H1 (cell line): Measurements from ENCODE around the gene COIL. TPM values are rescaled to one million over a fixed set of nuclear protein-coding genes. Genes with fewer than 3 reads are reported as not detected.

ENCODE experiments used
- EZH2 ChIP-seq: fragments of 200-600 bp; sonication (generic); IDR thresholded peaks from 2 replicates; pipeline ENCODE4 v1.7.1; 2012; ENCODE audit warnings: low read depth, mild to moderate bottlenecking, moderate library complexity, low read length, inconsistent platforms; ENCODE audit not compliant: severe bottlenecking
- GABPA ChIP-seq: IDR thresholded peaks from 2 replicates; pipeline ENCODE4 v1.6.1; 2011; ENCODE audit warnings: mild to moderate bottlenecking, low read length, moderate library complexity, borderline replicate concordance; ENCODE audit not compliant: insufficient read depth
- KDM1A ChIP-seq: fragments of 200-600, 300-600 bp; sonication (generic); IDR thresholded peaks from 2 replicates; pipeline ENCODE4 v1.7.1; 2016; ENCODE audit warnings: mild to moderate bottlenecking, low read length, borderline replicate concordance
- YY1 ChIP-seq: IDR thresholded peaks from 2 replicates; pipeline ENCODE4 v1.6.1; 2011; ENCODE audit warnings: low read depth, mild to moderate bottlenecking, low read length
- polyA plus RNA-seq, 7 experiments: library from polyadenylated mRNA; depleted of rRNA in 3 of 7; stranded (reverse) in 5 of 7; unstranded in 2 of 7; fragments of >200 nt in 5 of 7; fragments of 200-250 nt in 2 of 7; gene quantifications; 1 replicate in 5 of 7; 2 replicates in 1 of 7; 4 replicates in 1 of 7; pipeline versions ENCODE4 v1.2.1 to v1.2.3, GENCODE V29; 2011 to 2013; ENCODE audit warnings: missing spikeins in 2 of 7, mixed read lengths in 2 of 7
- total RNA-seq: library from RNA; stranded (reverse); fragmentation: NEBNext Ultra II Directional; extraction: Animal tissue kit (Norgen Biotek cat#: 25700); gene quantifications from 2 replicates; pipeline ENCODE4 v1.2.1, GENCODE V29; 2021
- TF ChIP-seq, protein P1 (sequence below): IDR thresholded peaks from 2 replicates; pipeline ENCODE4 v1.6.1; 2012; ENCODE audit warnings: inconsistent platforms

COIL gene
- total and polyA plus RNA-seq, 2 of the 8 experiments (the other 6 are each of a cell fraction or from before 2014, with no cell fraction given): 5.2 to 23.6 TPM

- no peak for TF ChIP-seq KDM1A
- TF ChIP-seq GABPA: no peak
- TF ChIP-seq YY1: no peak
- TF ChIP-seq EZH2: no peak
- TF ChIP-seq, protein P1, sequence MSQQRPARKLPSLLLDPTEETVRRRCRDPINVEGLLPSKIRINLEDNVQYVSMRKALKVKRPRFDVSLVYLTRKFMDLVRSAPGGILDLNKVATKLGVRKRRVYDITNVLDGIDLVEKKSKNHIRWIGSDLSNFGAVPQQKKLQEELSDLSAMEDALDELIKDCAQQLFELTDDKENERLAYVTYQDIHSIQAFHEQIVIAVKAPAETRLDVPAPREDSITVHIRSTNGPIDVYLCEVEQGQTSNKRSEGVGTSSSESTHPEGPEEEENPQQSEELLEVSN: no peak
Measured at GRCh38 chr17:56975656-56976055, 14.8 kb upstream of the COIL start (continued).
